ENCODE measurements around the gene ADAM21.
"Not testable (repeated sequence)": the region's sequence is repeated elsewhere in the genome, so short reads cannot be mapped to it uniquely, and the experiment has no call there.

ADAM21 gene

GRCh38 chr14:70477356-70478105 is 25.6 kb downstream of the ADAM21 start:
- not testable (repeated sequence) for DNase-seq

GRCh38 chr14:70489579-70490200 is 37.7 kb downstream of the ADAM21 start:
- DNase-seq = no peak

GRCh38 chr14:70498191-70498590 is 46.2 kb downstream of the ADAM21 start:
- DNase-seq = no peak
